H9 (cell line): ENCODE measurements around the gene AMPH. TPM values are rescaled to one million over a fixed set of nuclear protein-coding genes. Genes with fewer than 3 reads are reported as not detected.

Experiments used
- DNase-seq: peaks from one replicate; pipeline ENCODE4 v3.0.0-alpha.2; 2017
- H2AFZ ChIP-seq: one replicate; pipeline ENCODE4 v1.6.1; 2013; ENCODE audit warnings: mild to moderate bottlenecking, low read length, control low read depth, moderate library complexity
- H2AK5ac ChIP-seq: 2 replicates; pipeline ENCODE4 v1.6.1; 2013; ENCODE audit warnings: low read length, control low read depth, mixed read lengths; ENCODE audit not compliant: insufficient read length
- H2BK120ac ChIP-seq: one replicate; pipeline ENCODE4 v1.6.1; 2013; ENCODE audit warnings: low read depth, mild to moderate bottlenecking, low read length, control low read depth, inconsistent platforms; ENCODE audit not compliant: poor library complexity, severe bottlenecking
- H2BK12ac ChIP-seq: 2 replicates; pipeline ENCODE4 v1.6.1; 2013; ENCODE audit warnings: low read length, control low read depth, mixed read lengths, low read depth; ENCODE audit not compliant: insufficient read length
- H2BK15ac ChIP-seq: 2 replicates; pipeline ENCODE4 v1.6.1; 2013; ENCODE audit warnings: low read depth, low read length, control low read depth
- H2BK20ac ChIP-seq: one replicate; pipeline ENCODE4 v1.6.1; 2013; ENCODE audit warnings: low read depth, mild to moderate bottlenecking, low read length, control low read depth, inconsistent platforms; ENCODE audit not compliant: poor library complexity, severe bottlenecking
- H2BK5ac ChIP-seq: 2 replicates; pipeline ENCODE4 v1.6.1; 2013; ENCODE audit warnings: low read length, control low read depth, mixed read lengths; ENCODE audit not compliant: insufficient read length
- H3K14ac ChIP-seq: 2 replicates; pipeline ENCODE4 v1.6.1; 2013; ENCODE audit warnings: low read length, control low read depth; ENCODE audit not compliant: insufficient read depth
- H3K18ac ChIP-seq: 2 replicates; pipeline ENCODE4 v1.6.1; 2013; ENCODE audit warnings: low read depth, mild to moderate bottlenecking, mixed read lengths, low read length, control low read depth; ENCODE audit not compliant: insufficient read length
- H3K23ac ChIP-seq: 2 replicates; pipeline ENCODE4 v1.6.1; 2013; ENCODE audit warnings: low read length, control low read depth, mixed read lengths, low read depth; ENCODE audit not compliant: insufficient read length
- H3K23me2 ChIP-seq: 2 replicates; pipeline ENCODE4 v1.6.1; 2013; ENCODE audit warnings: low read depth, mild to moderate bottlenecking, mixed read lengths, low read length, control low read depth; ENCODE audit not compliant: insufficient read length, poor library complexity, severe bottlenecking
- H3K27ac ChIP-seq: 2 replicates; pipeline ENCODE4 v1.5.1; 2013; ENCODE audit warnings: low read length, control low read depth, mixed read lengths, low read depth; ENCODE audit not compliant: insufficient read length
- H3K27me3 ChIP-seq: 2 replicates; pipeline ENCODE4 v1.6.1; 2013; ENCODE audit warnings: low read length, control low read depth, inconsistent platforms; ENCODE audit not compliant: insufficient read depth
- H3K4ac ChIP-seq: 2 replicates; pipeline ENCODE4 v1.6.1; 2013; ENCODE audit warnings: low read depth, mild to moderate bottlenecking, control low read depth, inconsistent platforms, low read length, moderate library complexity
- H3K4me1 ChIP-seq: 2 replicates; pipeline ENCODE4 v1.6.1; 2013; ENCODE audit warnings: low read length, control low read depth, inconsistent platforms; ENCODE audit not compliant: insufficient read depth
- H3K4me2 ChIP-seq: 2 replicates; pipeline ENCODE4 v1.6.1; 2013; ENCODE audit warnings: low read length, control low read depth, mixed read lengths; ENCODE audit not compliant: insufficient read length, insufficient read depth
- H3K56ac ChIP-seq: 2 replicates; pipeline ENCODE4 v1.6.1; 2013; ENCODE audit warnings: low read depth, mild to moderate bottlenecking, mixed read lengths, low read length, control low read depth; ENCODE audit not compliant: insufficient read length
- H3K79me1 ChIP-seq: 2 replicates; pipeline ENCODE4 v1.6.1; 2013; ENCODE audit warnings: low read depth, mild to moderate bottlenecking, moderate library complexity, low read length, control low read depth, inconsistent platforms; ENCODE audit not compliant: insufficient read depth, poor library complexity, severe bottlenecking
- H3K79me2 ChIP-seq: 2 replicates; pipeline ENCODE4 v1.6.1; 2013; ENCODE audit warnings: low read length, control low read depth, inconsistent platforms; ENCODE audit not compliant: insufficient read depth
- H3K9ac ChIP-seq: 2 replicates; pipeline ENCODE4 v1.6.1; 2013; ENCODE audit warnings: low read length, control low read depth, mixed read lengths; ENCODE audit not compliant: insufficient read length; ENCODE audit errors: extremely low read depth
- H3K9me3 ChIP-seq: one replicate; pipeline ENCODE4 v1.6.1; 2013; ENCODE audit warnings: low read depth, low read length, inconsistent platforms; ENCODE audit not compliant: control insufficient read depth
- H3T11ph ChIP-seq: one replicate; pipeline ENCODE4 v1.6.1; 2013; ENCODE audit warnings: mild to moderate bottlenecking, low read length, control low read depth, inconsistent platforms
- H4K20me1 ChIP-seq: one replicate; pipeline ENCODE4 v1.6.1; 2013; ENCODE audit not compliant: control insufficient read depth, insufficient read length, insufficient read depth
- H4K5ac ChIP-seq: 2 replicates; pipeline ENCODE4 v1.6.1; 2013; ENCODE audit warnings: low read depth, mild to moderate bottlenecking, mixed read lengths, low read length, control low read depth; ENCODE audit not compliant: insufficient read length
- H4K8ac ChIP-seq: replicated peaks from 2 replicates; pipeline ENCODE4 v1.6.1; 2013; ENCODE audit warnings: low read length, control low read depth, mixed read lengths, low read depth; ENCODE audit not compliant: insufficient read length
- H4K91ac ChIP-seq: 2 replicates; pipeline ENCODE4 v1.6.1; 2013; ENCODE audit warnings: low read depth, mild to moderate bottlenecking, moderate library complexity, mixed read lengths, low read length, control low read depth; ENCODE audit not compliant: insufficient read length
- H3K27ac Mint-ChIP-seq, 3 experiments: 2 replicates in 2 of 3; 3 replicates in 1 of 3; pipeline ENCODE4 v1.8.0; 2020 to 2021; ENCODE audit warnings: mixed read lengths in 3 of 3, mild to moderate bottlenecking in 1 of 3, moderate library complexity in 1 of 3
- H3K27me3 Mint-ChIP-seq: 2 replicates; pipeline ENCODE4 v1.8.0; 2021; ENCODE audit warnings: low read depth, mild to moderate bottlenecking, moderate library complexity, mixed read lengths
- H3K36me3 Mint-ChIP-seq, 3 experiments: 2 replicates in 2 of 3; 3 replicates in 1 of 3; pipeline ENCODE4 v1.8.0; 2020 to 2021; ENCODE audit warnings: low read depth in 3 of 3, mixed read lengths in 3 of 3; ENCODE audit not compliant: insufficient read depth in 1 of 3
- H3K4me1 Mint-ChIP-seq, 2 experiments: 2 replicates each; pipeline ENCODE4 v1.8.0; 2020; ENCODE audit warnings: mixed read lengths in 2 of 2
- H3K4me3 Mint-ChIP-seq, 2 experiments: 2 replicates in 1 of 2; 3 replicates in 1 of 2; pipeline ENCODE4 v1.8.0; 2020 to 2021; ENCODE audit warnings: mild to moderate bottlenecking in 2 of 2, mixed read lengths in 2 of 2, moderate library complexity in 1 of 2
- H3K9me3 Mint-ChIP-seq, 2 experiments: 2 replicates in 1 of 2; 3 replicates in 1 of 2; pipeline ENCODE4 v1.8.0; 2020; ENCODE audit warnings: mild to moderate bottlenecking in 2 of 2, mixed read lengths in 2 of 2, moderate library complexity in 1 of 2
- WGBS: extraction: QIAGEN DNeasy Blood & Tissue Kit; methylation state at CpG from one replicate; pipeline ENCODE4 v1.1.7; 2013; ENCODE audit warnings: missing lambda C conversion rate, low lambda C conversion rate, mixed read lengths; ENCODE audit not compliant: insufficient read length; ENCODE audit errors: extremely low coverage; 5-methylcytosine and 5-hydroxymethylcytosine counted together
- total RNA-seq: library from RNA; stranded (reverse); gene quantifications from 2 replicates; pipeline ENCODE4 v1.2.1, GENCODE V29; 2021
- TF ChIP-seq, protein P1 (sequence below): fragments of 200-600 bp; sonication (generic); conservative IDR thresholded peaks from 3 replicates; pipeline ENCODE4 v1.8.0; 2021; ENCODE audit warnings: antibody characterized with exemption, mild to moderate bottlenecking

AMPH gene
- total RNA-seq, 1 experiment from 2014 or later = 4.8 TPM

DNA sequence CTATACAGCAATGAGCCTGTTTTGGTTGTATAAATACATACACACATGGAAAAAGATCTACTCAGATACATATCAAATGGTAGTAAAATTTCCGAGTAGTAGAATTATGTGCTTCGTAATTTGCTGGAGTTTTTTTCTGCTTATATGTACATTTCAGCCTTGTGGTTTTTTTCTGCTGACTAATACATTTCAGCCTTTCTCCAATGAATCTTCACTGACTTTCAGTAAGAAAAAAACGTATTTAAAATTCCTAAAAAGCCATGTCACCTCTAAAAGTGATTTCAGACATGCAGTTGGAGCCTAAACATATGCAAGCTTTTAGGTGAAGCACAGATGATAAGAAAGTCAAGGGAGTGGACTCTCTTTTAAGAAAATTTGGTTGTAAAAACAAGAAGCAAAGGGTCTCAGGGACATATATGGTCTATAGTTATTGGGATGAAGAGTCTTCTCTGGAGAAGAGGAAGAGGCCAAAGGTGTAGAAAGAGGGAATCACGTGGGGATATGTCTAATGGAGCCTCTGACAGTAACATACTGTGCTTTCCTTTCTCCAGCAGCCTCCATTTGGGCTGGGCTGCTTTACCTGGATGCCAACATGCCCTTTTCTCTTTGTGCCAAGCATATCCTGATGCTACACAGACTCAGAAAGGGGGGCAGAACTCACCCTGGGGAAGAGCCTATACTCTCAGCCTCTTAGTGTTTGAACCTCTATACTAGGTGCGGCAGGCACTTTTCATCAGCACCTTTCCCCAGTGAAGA lies 2.4 kb downstream of the AMPH start:
- H3K9me3 ChIP-seq = no peaks in the 10 kb centered on the region
- peaks cover 49% of the 10 kb centered on the region for H3K27me3 Mint-ChIP-seq
- WGBS = no CpG with 5 or more reads among the region's 5 CpGs

More for the DNA sequence above, 2.4 kb downstream of the AMPH start:
- no peaks in the 10 kb centered on the region for H4K20me1 ChIP-seq
- no peak overlapping the region for H2BK15ac ChIP-seq
- no peak overlapping the region for H3T11ph ChIP-seq
- no peak overlapping the region for H3K4ac ChIP-seq
- no peak overlapping the region for H3K14ac ChIP-seq
- Mint-ChIP-seq H3K27ac (no peak overlapping the region), H3K9me3 (peaks cover 8 to 10% of the 10 kb centered on the region in 2 experiments; a peak in 4 of 5 replicates), H3K36me3 (peaks cover 0 to 7% (median 3%) of the 10 kb centered on the region in 3 experiments; a peak in 3 of 7 replicates), H3K4me3 (no peak overlapping the region), H3K4me1 (peaks cover 14 to 18% of the 10 kb centered on the region in 2 experiments)
- H4K5ac ChIP-seq = no peak overlapping the region
- TF ChIP-seq, protein P1, sequence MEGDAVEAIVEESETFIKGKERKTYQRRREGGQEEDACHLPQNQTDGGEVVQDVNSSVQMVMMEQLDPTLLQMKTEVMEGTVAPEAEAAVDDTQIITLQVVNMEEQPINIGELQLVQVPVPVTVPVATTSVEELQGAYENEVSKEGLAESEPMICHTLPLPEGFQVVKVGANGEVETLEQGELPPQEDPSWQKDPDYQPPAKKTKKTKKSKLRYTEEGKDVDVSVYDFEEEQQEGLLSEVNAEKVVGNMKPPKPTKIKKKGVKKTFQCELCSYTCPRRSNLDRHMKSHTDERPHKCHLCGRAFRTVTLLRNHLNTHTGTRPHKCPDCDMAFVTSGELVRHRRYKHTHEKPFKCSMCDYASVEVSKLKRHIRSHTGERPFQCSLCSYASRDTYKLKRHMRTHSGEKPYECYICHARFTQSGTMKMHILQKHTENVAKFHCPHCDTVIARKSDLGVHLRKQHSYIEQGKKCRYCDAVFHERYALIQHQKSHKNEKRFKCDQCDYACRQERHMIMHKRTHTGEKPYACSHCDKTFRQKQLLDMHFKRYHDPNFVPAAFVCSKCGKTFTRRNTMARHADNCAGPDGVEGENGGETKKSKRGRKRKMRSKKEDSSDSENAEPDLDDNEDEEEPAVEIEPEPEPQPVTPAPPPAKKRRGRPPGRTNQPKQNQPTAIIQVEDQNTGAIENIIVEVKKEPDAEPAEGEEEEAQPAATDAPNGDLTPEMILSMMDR = no peak
- H3K27me3 ChIP-seq = peaks cover 20% of the 10 kb centered on the region; the same call in 1 of the 2 replicates
- H2BK12ac ChIP-seq = no peak overlapping the region
- H4K8ac ChIP-seq = no peak overlapping the region
- H3K27ac ChIP-seq = no peak overlapping the region
- no peak overlapping the region for H2AK5ac ChIP-seq
- H3K23ac ChIP-seq = no peak overlapping the region
- no peak overlapping the region for H2BK20ac ChIP-seq
- H2BK120ac ChIP-seq = no peak overlapping the region
- no peak overlapping the region for H2AFZ ChIP-seq
- DNase-seq = no peak
- no peak overlapping the region for H3K9ac ChIP-seq
- no peak overlapping the region for H3K56ac ChIP-seq
- H3K79me1 ChIP-seq = no peaks in the 10 kb centered on the region
- no peak overlapping the region for H2BK5ac ChIP-seq
- H4K91ac ChIP-seq = no peak overlapping the region
- H3K4me2 ChIP-seq = no peak overlapping the region
- no peaks in the 10 kb centered on the region; the same call in 1 of the 2 replicates for H3K4me1 ChIP-seq
- no peaks in the 10 kb centered on the region for H3K23me2 ChIP-seq
- H3K18ac ChIP-seq = no peak overlapping the region
- H3K79me2 ChIP-seq = no peaks in the 10 kb centered on the region
